Endothelial cell of umbilical vein (primary cell): Measurements from ENCODE around the gene TRAPPC6A. TPM values are rescaled to one million over a fixed set of nuclear protein-coding genes. Genes with fewer than 3 reads are reported as not detected.

ENCODE experiments used
- BruUV-seq: library from RNA; stranded (reverse); fragments of 400-500 nt; replicated peaks from 2 replicates; lab custom pipeline; 2021; lab: Mats Ljungman, UMichigan
- CTCF ChIA-PET: fragments of 300-600, 350-600 bp; sonication (Branson Sonifier 250); formaldehyde crosslinking; loops from one replicate; lab custom pipeline; 2021; ENCODE audit warnings: antibody characterized with exemption, inconsistent platforms; lab: Charles Lee
- POLR2A ChIA-PET: fragments of 300-600, 350-600 bp; sonication (Branson Sonifier 250); formaldehyde crosslinking; loops from one replicate; lab custom pipeline; 2021; ENCODE audit warnings: antibody characterized with exemption, inconsistent platforms; lab: Charles Lee
- DNase-seq: peaks from one replicate; pipeline ENCODE4 v3.0.0-alpha.2; 2011; ENCODE audit warnings: low read depth, low spot score
- FAIRE-seq: peaks from 2 replicates; lab custom pipeline; 2011; peaks lifted over from hg19 to GRCh38; lab: Jason Lieb, UNC
- H2AFZ ChIP-seq: 2 replicates; pipeline ENCODE4 v1.6.0; 2012; ENCODE audit warnings: low read depth, low read length, control low read depth, inconsistent platforms
- H3K27ac ChIP-seq: 2 replicates; pipeline ENCODE4 v1.5.1; 2011; ENCODE audit warnings: low read depth, mild to moderate bottlenecking, control low read depth, low read length, moderate library complexity; ENCODE audit not compliant: insufficient read depth
- H3K27me3 ChIP-seq, 2 experiments: 2 replicates each; pipeline versions ENCODE4 v1.6.0 to v1.6.1; 2011; ENCODE audit warnings: low read length in 2 of 2, mixed read lengths in 1 of 2; ENCODE audit not compliant: control insufficient read depth in 2 of 2, insufficient read depth in 2 of 2
- H3K36me3 ChIP-seq, 2 experiments: 2 replicates in 1 of 2; 3 replicates in 1 of 2; pipeline ENCODE4 v1.5.1; 2011; ENCODE audit warnings: low read length in 2 of 2, mild to moderate bottlenecking in 1 of 2, moderate library complexity in 1 of 2; ENCODE audit not compliant: control insufficient read depth in 2 of 2, insufficient read depth in 2 of 2; ENCODE audit errors: extremely low read depth in 1 of 2
- H3K4me1 ChIP-seq: 3 replicates; pipeline ENCODE4 v1.5.1; 2011; ENCODE audit warnings: mild to moderate bottlenecking, low read length; ENCODE audit not compliant: control insufficient read depth, insufficient read depth; ENCODE audit errors: extremely low read depth
- H3K4me2 ChIP-seq: 2 replicates; pipeline ENCODE4 v1.6.1; 2011; ENCODE audit warnings: low read length, control low read depth, mixed read lengths; ENCODE audit not compliant: insufficient read depth
- H3K4me3 ChIP-seq, 3 experiments: fragments of 200-600 bp in 1 of 3; sonication (generic), shearing (Covaris generic) in 1 of 3; replicated peaks in 1 of 3; 2 replicates each; pipeline ENCODE4 v1.5.1; 2011 to 2016; ENCODE audit warnings: control low read depth in 3 of 3, low read length in 3 of 3, mild to moderate bottlenecking in 2 of 3, inconsistent platforms in 1 of 3, low read depth in 1 of 3, moderate library complexity in 1 of 3; ENCODE audit not compliant: insufficient read depth in 1 of 3
- H3K79me2 ChIP-seq: 2 replicates; pipeline ENCODE4 v1.6.0; 2012; ENCODE audit warnings: low read length, inconsistent platforms; ENCODE audit not compliant: control insufficient read depth, insufficient read depth
- H3K9ac ChIP-seq: replicated peaks from 2 replicates; pipeline ENCODE3; 2011; ENCODE audit warnings: low read length, control low read depth; ENCODE audit not compliant: insufficient read depth; ENCODE audit errors: extremely low read depth
- H3K9me1 ChIP-seq: replicated peaks from 3 replicates; pipeline ENCODE4 v1.6.0; 2011; ENCODE audit warnings: mild to moderate bottlenecking, low read length; ENCODE audit not compliant: control insufficient read depth, insufficient read depth; ENCODE audit errors: extremely low read depth
- H3K9me3 ChIP-seq: replicated peaks from 2 replicates; pipeline ENCODE4 v1.5.1; 2012; ENCODE audit warnings: low read length, inconsistent platforms; ENCODE audit not compliant: control insufficient read depth, insufficient read depth
- H4K20me1 ChIP-seq: replicated peaks from 2 replicates; pipeline ENCODE3; 2011; ENCODE audit warnings: mild to moderate bottlenecking, low read length; ENCODE audit not compliant: control insufficient read depth, insufficient read depth; ENCODE audit errors: extremely low read depth
- CTCF ChIP-seq, 2 donors: IDR thresholded peaks; 1 replicate in 1 of 2; 2 replicates in 1 of 2; pipeline ENCODE4 v1.5.1; 2011; ENCODE audit warnings: low read length in 2 of 2, mild to moderate bottlenecking in 2 of 2, moderate library complexity in 2 of 2, control low read depth in 1 of 2, inconsistent platforms in 1 of 2, low read depth in 1 of 2; ENCODE audit not compliant: insufficient read depth in 1 of 2; ENCODE audit errors: extremely low read depth in 1 of 2
- EZH2 ChIP-seq: IDR thresholded peaks from 2 replicates; pipeline ENCODE4 v1.6.1; 2012; ENCODE audit warnings: borderline replicate concordance, low read depth, mild to moderate bottlenecking, moderate library complexity, low read length, inconsistent platforms; ENCODE audit not compliant: severe bottlenecking
- FOS ChIP-seq: IDR thresholded peaks from 2 replicates; pipeline ENCODE4 v1.6.1; 2011; ENCODE audit warnings: mild to moderate bottlenecking, low read length, moderate library complexity, borderline replicate concordance; ENCODE audit not compliant: insufficient read depth
- GATA2 ChIP-seq: IDR thresholded peaks from 2 replicates; pipeline ENCODE4 v1.7.0; 2011; ENCODE audit warnings: low read depth, mild to moderate bottlenecking, moderate library complexity, mixed read lengths, low read length; ENCODE audit not compliant: insufficient read length, insufficient read depth
- JUN ChIP-seq: IDR thresholded peaks from 2 replicates; pipeline ENCODE4 v1.6.1; 2011; ENCODE audit warnings: borderline replicate concordance, low read depth; ENCODE audit not compliant: insufficient read length, insufficient read depth
- MAX ChIP-seq: IDR thresholded peaks from 2 replicates; pipeline ENCODE4 v1.6.1; 2011; ENCODE audit not compliant: insufficient read depth, insufficient read length
- MYC ChIP-seq: IDR thresholded peaks from one replicate; pipeline ENCODE4 v1.6.1; 2011; ENCODE audit warnings: mild to moderate bottlenecking, low read depth, low read length
- POLR2A ChIP-seq: IDR thresholded peaks from 2 replicates; pipeline ENCODE4 v1.6.1; 2012; ENCODE audit warnings: low read depth, mild to moderate bottlenecking, control low read depth, low read length
- POLR2AphosphoS5 ChIP-seq: IDR thresholded peaks from 2 replicates; pipeline ENCODE4 v1.6.1; 2012; ENCODE audit warnings: low read depth, mild to moderate bottlenecking, control low read depth, low read length, moderate library complexity; ENCODE audit not compliant: insufficient read depth
- dilution Hi-C: fragments of 300-500 bp; cut with MboI; formaldehyde crosslinking; loops from one replicate; pipeline ENCODE4 v1.15.0; 2019; ENCODE audit warnings: low sequenced_read_pairs; ENCODE audit not compliant: extremely low pct_ligation_motif_present
- intact Hi-C: fragments of 100-400 bp; cut with micrococcal nuclease; formaldehyde crosslinking; loops from one replicate; pipeline ENCODE4 v1.10.0; 2022
- polyA plus RNA-seq, 4 experiments: library from polyadenylated mRNA; depleted of rRNA in 3 of 4; stranded (reverse) in 3 of 4; unstranded in 1 of 4; fragments of >200 nt; gene quantifications; 2 replicates each; pipeline versions ENCODE4 v1.2.1 to v1.2.3, GENCODE V29; 2011 to 2012; ENCODE audit warnings: missing spikeins in 1 of 4
- total RNA-seq: library from RNA; stranded (reverse); gene quantifications from 2 replicates; pipeline ENCODE4 v1.2.3, GENCODE V29; 2021

TRAPPC6A gene
- total and polyA plus RNA-seq, 2 donors (not counting 3 experiments of a cell fraction or from before 2014, with no cell fraction given) = 18.1 to 45.4 TPM

GRCh38 chr19:45191375-45191774 lies 13.3 kb upstream of the TRAPPC6A start:
- dilution Hi-C loops = no loop called here
- no peaks in the 10 kb centered on the region for H3K36me3 ChIP-seq
- H3K27me3 ChIP-seq = no peaks in the 10 kb centered on the region
- H3K9me1 ChIP-seq = no peaks in the 10 kb centered on the region
- FAIRE-seq (no peak), DNase-seq (no peak)
- no peak overlapping the region for H2AFZ ChIP-seq
- intact Hi-C loops = no loop called here
- H3K9me3 ChIP-seq = no peaks in the 10 kb centered on the region
- no peak overlapping the region for H3K4me3 ChIP-seq
- POLR2A ChIA-PET = no interaction called here
- H3K9ac ChIP-seq = no peak overlapping the region
- TF ChIP-seq FOS (no peak), GATA2 (no peak), CTCF (IDR thresholded peaks at IDR 0.05; ENCODE audit: extremely low read depth in 1 of 2, insufficient read depth in 1 of 2, low read depth in 1 of 2, low read length in 2 of 2) (no peak), POLR2A (no peak), EZH2 (no peak), MAX (no peak), MYC (no peak), JUN (no peak), POLR2AphosphoS5 (no peak)
- H3K4me1 ChIP-seq = peaks cover 5% of the 10 kb centered on the region
- no TSS peak for BruUV-seq
- no peaks in the 10 kb centered on the region for H4K20me1 ChIP-seq
- no peak overlapping the region for H3K27ac ChIP-seq
- CTCF ChIA-PET = interaction anchor here (0.6 kb wide), 1 partner anchor 126 kb away, joined by 3 read pairs; no protein-coding TSS in a partner anchor
- no peak overlapping the region for H3K4me2 ChIP-seq
- H3K79me2 ChIP-seq = no peaks in the 10 kb centered on the region
